ENCODE measurements around the gene MYO16. TPM values are rescaled to one million over a fixed set of nuclear protein-coding genes. Genes with fewer than 3 reads are reported as not detected.

Gene MYO16
- total and polyA plus RNA-seq, 3 donors from 2014 or later: 3.1 to 4.0 (median 3.4) TPM

DNA sequence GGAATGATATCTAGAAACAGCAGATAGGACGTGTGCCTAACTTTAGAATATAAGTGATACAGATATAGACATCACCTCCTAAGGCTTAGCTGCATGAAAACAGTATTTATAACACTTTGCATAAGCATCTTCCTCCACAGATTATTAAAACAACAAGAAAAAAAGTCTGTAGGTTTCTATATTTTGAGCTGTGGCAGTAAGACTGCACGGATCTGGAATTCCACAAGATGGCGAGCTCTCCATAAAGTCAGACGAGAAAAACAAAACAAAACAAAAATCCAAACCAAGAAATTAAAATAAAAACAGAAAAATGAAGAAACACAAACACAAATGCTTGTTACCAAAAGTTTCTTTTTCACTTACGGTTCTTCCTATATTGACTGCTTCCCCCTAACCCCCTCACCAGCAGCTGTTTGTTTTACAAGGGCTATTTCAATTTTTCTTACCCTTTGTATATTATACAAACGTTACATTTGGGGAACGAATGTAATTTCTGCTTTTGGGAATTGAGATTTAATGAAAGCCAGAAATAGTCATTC is 285.8 kb downstream of the MYO16 start:
- Histone ChIP-seq H3K4me3 (no peak overlapping the region), H3K27ac (peak overlapping the region; percentile 36 to 66), H3K4me1 (peaks cover 13% of the 10 kb centered on the region), H3K27me3 (no peaks in the 10 kb centered on the region), H3K36me3 (ENCODE audit: low read depth, missing control alignments) (no peaks in the 10 kb centered on the region), H3K9me3 (no peaks in the 10 kb centered on the region)
- WGBS, 2 donors: 32 to 33% methylated on average over 7 of the region's 7 CpGs
- peak; percentile 42 for DNase-seq
- intact Hi-C loops (cut with DNase I; ENCODE audit: low total_unique reads): no loop called here
- TF ChIP-seq, protein P1, sequence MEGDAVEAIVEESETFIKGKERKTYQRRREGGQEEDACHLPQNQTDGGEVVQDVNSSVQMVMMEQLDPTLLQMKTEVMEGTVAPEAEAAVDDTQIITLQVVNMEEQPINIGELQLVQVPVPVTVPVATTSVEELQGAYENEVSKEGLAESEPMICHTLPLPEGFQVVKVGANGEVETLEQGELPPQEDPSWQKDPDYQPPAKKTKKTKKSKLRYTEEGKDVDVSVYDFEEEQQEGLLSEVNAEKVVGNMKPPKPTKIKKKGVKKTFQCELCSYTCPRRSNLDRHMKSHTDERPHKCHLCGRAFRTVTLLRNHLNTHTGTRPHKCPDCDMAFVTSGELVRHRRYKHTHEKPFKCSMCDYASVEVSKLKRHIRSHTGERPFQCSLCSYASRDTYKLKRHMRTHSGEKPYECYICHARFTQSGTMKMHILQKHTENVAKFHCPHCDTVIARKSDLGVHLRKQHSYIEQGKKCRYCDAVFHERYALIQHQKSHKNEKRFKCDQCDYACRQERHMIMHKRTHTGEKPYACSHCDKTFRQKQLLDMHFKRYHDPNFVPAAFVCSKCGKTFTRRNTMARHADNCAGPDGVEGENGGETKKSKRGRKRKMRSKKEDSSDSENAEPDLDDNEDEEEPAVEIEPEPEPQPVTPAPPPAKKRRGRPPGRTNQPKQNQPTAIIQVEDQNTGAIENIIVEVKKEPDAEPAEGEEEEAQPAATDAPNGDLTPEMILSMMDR (IDR thresholded peaks at IDR 0.05): peak; percentile 57 to 65 (median 57)
- no peak for TF ChIP-seq POLR2A (IDR thresholded peaks at IDR 0.05)

DNA sequence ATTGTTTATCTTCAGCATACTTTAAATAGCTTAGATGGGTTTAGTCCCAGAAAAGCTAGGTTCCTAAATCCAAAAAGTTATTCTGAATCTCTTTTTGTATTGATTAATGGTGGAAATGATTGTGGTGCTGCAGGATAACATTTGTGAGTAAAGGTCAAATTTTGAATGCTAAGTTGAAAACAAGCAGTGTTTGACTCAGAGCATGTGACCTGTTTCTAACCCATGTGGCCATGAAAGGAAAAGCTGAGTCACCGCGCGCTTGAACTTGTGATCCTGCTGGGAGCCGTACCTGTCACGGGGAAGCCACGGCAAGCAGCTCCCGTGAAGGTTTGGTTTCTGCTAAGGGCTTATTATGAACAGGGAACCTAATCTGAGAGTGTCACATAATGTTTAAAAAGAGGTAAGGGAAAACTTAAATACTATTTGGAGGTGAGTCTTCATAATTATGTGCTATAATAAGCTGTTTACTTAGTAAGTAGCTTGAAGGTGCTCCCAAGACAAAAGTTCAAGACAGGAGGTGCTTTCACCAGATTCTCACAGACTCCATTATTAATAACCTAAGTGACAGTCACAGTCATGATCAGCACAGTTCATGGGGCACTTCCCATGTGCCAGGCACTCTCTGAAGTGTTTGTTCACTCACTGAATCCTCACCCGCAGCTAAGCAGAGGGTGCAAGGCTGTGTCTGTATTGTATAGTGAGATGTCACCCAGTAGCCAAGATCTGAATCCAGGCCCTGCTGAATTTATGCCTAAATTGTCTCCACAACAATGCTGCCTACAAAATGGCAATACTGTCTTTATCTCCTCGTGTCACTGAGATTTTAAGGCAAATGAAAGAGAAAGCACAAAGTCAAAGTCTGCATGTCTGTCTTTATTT is 286.5 kb downstream of the MYO16 start:
- Histone ChIP-seq H3K4me3 (no peak overlapping the region), H3K27ac (peak overlapping the region; percentile 36 to 66), H3K9me3 (no peaks in the 10 kb centered on the region), H3K36me3 (ENCODE audit: low read depth, missing control alignments) (no peaks in the 10 kb centered on the region), H3K4me1 (peaks cover 13% of the 10 kb centered on the region), H3K27me3 (no peaks in the 10 kb centered on the region)
- intact Hi-C loops (cut with DNase I; ENCODE audit: low total_unique reads): no loop called here
- 38 to 47% methylated on average over 9 of the region's 9 CpGs for WGBS, 2 donors
- DNase-seq: peak; percentile 91
- no peak for TF ChIP-seq POLR2A (IDR thresholded peaks at IDR 0.05)
- TF ChIP-seq, protein P1 (IDR thresholded peaks at IDR 0.05): no peak

DNA sequence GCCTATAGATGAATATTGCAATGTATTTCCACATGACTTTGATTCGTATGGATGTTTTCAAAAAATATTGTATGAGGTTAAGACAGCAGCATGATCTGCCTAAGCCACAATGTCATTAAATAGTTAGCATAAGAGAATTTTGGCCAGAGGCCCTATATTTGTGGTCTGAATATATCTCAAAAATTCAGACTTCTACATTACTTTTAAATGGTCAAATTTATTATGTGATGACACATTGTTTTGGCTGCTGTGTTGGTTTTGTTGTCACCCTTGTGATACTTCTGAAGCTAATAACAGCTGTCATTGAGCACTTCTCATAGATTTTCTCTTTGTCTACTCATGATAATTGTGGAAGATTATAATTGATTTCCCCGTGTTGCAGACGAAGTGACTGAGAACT is 288.2 kb downstream of the MYO16 start:
- Histone ChIP-seq H3K36me3 (ENCODE audit: low read depth, missing control alignments) (no peaks in the 10 kb centered on the region), H3K27ac (no peak overlapping the region), H3K27me3 (no peaks in the 10 kb centered on the region), H3K4me1 (peaks cover 13% of the 10 kb centered on the region), H3K4me3 (no peak overlapping the region), H3K9me3 (no peaks in the 10 kb centered on the region)
- WGBS, 2 donors: 82 to 84% methylated on average over 3 of the region's 3 CpGs
- DNase-seq: no peak
- TF ChIP-seq, protein P1 (IDR thresholded peaks at IDR 0.05): no peak
- no peak for TF ChIP-seq POLR2A (IDR thresholded peaks at IDR 0.05)
- intact Hi-C loops (cut with DNase I; ENCODE audit: low total_unique reads): no loop called here

DNA sequence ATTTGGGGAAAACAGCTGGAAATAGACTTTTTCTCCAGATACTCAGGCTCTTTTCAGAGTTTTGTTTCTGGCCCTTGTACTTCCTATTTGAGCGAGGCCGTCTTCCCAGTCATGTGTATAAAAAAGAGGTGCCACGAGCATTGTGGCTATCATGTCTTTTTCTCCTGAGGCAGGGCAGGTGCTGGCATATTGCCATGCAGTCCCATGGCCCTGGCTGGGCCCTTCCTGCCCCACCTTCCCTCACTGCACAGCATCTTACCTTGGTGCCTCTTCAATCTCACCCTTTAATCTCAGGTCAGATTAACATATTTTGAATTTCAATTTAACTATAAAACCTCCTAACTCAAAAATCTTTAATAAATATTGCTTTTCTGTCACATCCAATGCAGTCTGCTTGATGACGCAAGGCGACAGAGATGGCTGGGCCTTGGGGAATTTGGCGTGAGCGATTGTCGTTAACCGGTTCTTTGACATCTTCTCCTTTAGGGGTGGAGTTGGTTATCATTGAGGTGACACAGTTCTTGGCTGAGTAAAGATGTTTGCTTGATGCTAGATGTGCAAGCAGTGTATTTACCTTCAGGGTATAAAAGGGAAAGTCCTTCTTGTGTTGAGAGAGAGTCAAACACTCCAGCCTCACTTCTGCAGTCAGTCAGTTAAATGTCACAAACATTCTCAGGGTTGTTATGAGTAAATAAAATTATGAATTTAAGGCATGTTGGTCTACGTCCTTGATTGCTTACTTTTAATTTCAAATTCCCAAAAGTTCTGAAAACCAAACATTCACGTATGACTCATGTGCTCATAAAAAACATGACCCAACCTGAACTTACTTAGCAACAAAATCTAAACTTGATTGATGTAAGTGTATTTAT is 289.9 kb downstream of the MYO16 start:
- intact Hi-C loops (cut with DNase I; ENCODE audit: low total_unique reads): no loop called here

More for the DNA sequence above, 289.9 kb downstream of the MYO16 start:
- TF ChIP-seq POLR2A (IDR thresholded peaks at IDR 0.05): no peak
- TF ChIP-seq, protein P1 (IDR thresholded peaks at IDR 0.05): no peak
- Histone ChIP-seq H3K36me3 (ENCODE audit: low read depth, missing control alignments) (no peaks in the 10 kb centered on the region), H3K9me3 (no peaks in the 10 kb centered on the region), H3K27ac (no peak overlapping the region), H3K4me1 (peaks cover 13% of the 10 kb centered on the region), H3K27me3 (no peaks in the 10 kb centered on the region), H3K4me3 (no peak overlapping the region)
- DNase-seq: no peak
- 88 to 89% methylated on average over 11 of the region's 11 CpGs for WGBS, 2 donors
